Thyroid gland (tissue), 4 donors: Measurements from ENCODE around the gene ZNF408.

Source experiments
- CTCF ChIP-seq, 6 experiments: fragments of 200-600 bp in 3 of 6; fragments of 450-650 bp in 3 of 6; sonication (generic) in 3 of 6; IDR thresholded peaks; one replicate each; pipeline ENCODE4 v1.5.1; 2016 to 2019; ENCODE audit warnings: antibody characterized with exemption in 6 of 6, mild to moderate bottlenecking in 2 of 6, inconsistent platforms in 1 of 6, moderate library complexity in 1 of 6
- POLR2A ChIP-seq, 2 donors: fragments of 450-650 bp; IDR thresholded peaks; one replicate each; pipeline ENCODE4 v1.6.1; 2017; ENCODE audit warnings: antibody characterized with exemption in 2 of 2, mild to moderate bottlenecking in 2 of 2, moderate library complexity in 1 of 2

GRCh38 chr11:46722566-46723358 is 21.9 kb downstream of the ZNF408 start:
- no peak for TF ChIP-seq CTCF (IDR thresholded peaks at IDR 0.05)
- TF ChIP-seq POLR2A (IDR thresholded peaks at IDR 0.05) = no peak
